Vagina (tissue), 2 donors: ENCODE data around the gene NAGLU.

ENCODE experiments used
- CTCF ChIP-seq, 3 experiments: fragments of 450-650 bp in 2 of 3; fragments of 200-600 bp in 1 of 3; sonication (generic) in 1 of 3; IDR thresholded peaks; one replicate each; pipeline ENCODE4 v1.5.1; 2017 to 2019; ENCODE audit warnings: antibody characterized with exemption in 3 of 3, mild to moderate bottlenecking in 2 of 3, moderate library complexity in 2 of 3
- POLR2AphosphoS5 ChIP-seq, 2 donors: sonication (generic); formaldehyde crosslinking; IDR thresholded peaks; one replicate each; pipeline ENCODE4 v1.9.0; 2017; ENCODE audit warnings: antibody characterized with exemption in 2 of 2, mild to moderate bottlenecking in 2 of 2, low read depth in 1 of 2; ENCODE audit not compliant: insufficient read depth in 1 of 2

- TF ChIP-seq CTCF (IDR thresholded peaks at IDR 0.05) (no peak), POLR2AphosphoS5 (IDR thresholded peaks at IDR 0.05; ENCODE audit: insufficient read depth in 1 of 2, low read depth in 1 of 2) (no peak)
Measured at GRCh38 chr17:42535155-42536047, 640 bp upstream of the NAGLU start.
